ENCODE data around the gene ZNF428.
A peak's percentile ranks its signal among the peaks of the same experiment; 100 is the strongest.

GRCh38 chr19:43594710-43595604 lies 24.5 kb downstream of the ZNF428 start:
- no peak for TF ChIP-seq POLR2A (IDR thresholded peaks at IDR 0.05)
- TF ChIP-seq CTCF (IDR thresholded peaks at IDR 0.05 in 4 of 5, conservative IDR thresholded peaks at IDR 0.05 in 1 of 5) = peak in 4 of 5 experiments; percentile 26 to 57 (median 46)

Measured in gastrocnemius medialis (tissue), 4 donors.